ENCODE data around the gene VSIR.

The VSIR gene

GRCh38 chr10:71729161-71729636 lies 44.1 kb downstream of the VSIR start:
- H3K4me3 ChIP-seq (ENCODE audit: low read depth, low read length), result no peak overlapping the region
- TF ChIP-seq CTCF (IDR thresholded peaks at IDR 0.05; ENCODE audit: low read depth, low read length), result no peak

- TF ChIP-seq CTCF (IDR thresholded peaks at IDR 0.05; ENCODE audit: low read depth, low read length), result no peak
- 0 out of 2 replicates have a peak overlapping the region, but pooled peaks have one; percentile 5 for H3K4me3 ChIP-seq (ENCODE audit: low read depth, low read length)
Measured at GRCh38 chr10:71727738-71728737, 45.3 kb downstream of the VSIR start.

- no peak for TF ChIP-seq CTCF (IDR thresholded peaks at IDR 0.05; ENCODE audit: low read depth, low read length)
- H3K4me3 ChIP-seq (ENCODE audit: low read depth, low read length), result no peak overlapping the region
Measured at GRCh38 chr10:71727105-71727737, 46.1 kb downstream of the VSIR start.

GRCh38 chr10:71726580-71727104 lies 46.7 kb downstream of the VSIR start:
- TF ChIP-seq CTCF (IDR thresholded peaks at IDR 0.05; ENCODE audit: low read depth, low read length), result no peak
- no peak overlapping the region for H3K4me3 ChIP-seq (ENCODE audit: low read depth, low read length)

- H3K4me3 ChIP-seq (ENCODE audit: low read depth, low read length), result no peak overlapping the region
- peak; percentile 46 for TF ChIP-seq CTCF (IDR thresholded peaks at IDR 0.05; ENCODE audit: low read depth, low read length)
Measured at GRCh38 chr10:71725998-71726579, 47.2 kb downstream of the VSIR start.

GRCh38 chr10:71725249-71725648 lies 48.1 kb downstream of the VSIR start:
- TF ChIP-seq CTCF (IDR thresholded peaks at IDR 0.05; ENCODE audit: low read depth, low read length), result no peak
- no peak overlapping the region for H3K4me3 ChIP-seq (ENCODE audit: low read depth, low read length)

Measured in WI38 (cell line).